Stromal cell of bone marrow (primary cell): ENCODE data around the gene NAGS.
"Not testable (repeated sequence)": the region's sequence is repeated elsewhere in the genome, so short reads cannot be mapped to it uniquely, and the experiment has no call there.

ENCODE experiments used
- DNase-seq: peaks from one replicate; pipeline ENCODE4 v3.0.0-alpha.2; 2012; ENCODE audit warnings: low read depth

The NAGS gene

DNA sequence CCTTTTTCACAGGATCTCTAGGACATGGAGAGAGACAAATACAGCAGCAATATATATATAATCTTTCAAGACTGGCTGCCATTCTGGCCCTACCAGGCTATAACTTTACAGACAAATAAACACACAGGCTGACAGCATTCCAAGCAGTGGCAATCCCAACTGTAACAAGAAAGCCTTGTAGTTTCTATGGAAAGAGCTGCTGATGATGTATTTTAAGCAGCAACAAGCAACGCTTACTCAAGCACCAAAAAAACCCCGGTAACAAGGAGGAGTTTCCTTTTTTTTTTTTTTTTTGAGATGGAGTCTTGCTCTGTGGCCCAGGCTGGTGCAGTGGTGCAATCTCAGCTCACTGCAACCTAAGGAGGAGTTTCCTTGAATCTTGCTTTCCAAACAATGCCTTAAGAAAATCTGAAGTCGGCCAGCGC is 38.9 kb downstream of the NAGS start:
- DNase-seq, result peak; percentile 65

DNA sequence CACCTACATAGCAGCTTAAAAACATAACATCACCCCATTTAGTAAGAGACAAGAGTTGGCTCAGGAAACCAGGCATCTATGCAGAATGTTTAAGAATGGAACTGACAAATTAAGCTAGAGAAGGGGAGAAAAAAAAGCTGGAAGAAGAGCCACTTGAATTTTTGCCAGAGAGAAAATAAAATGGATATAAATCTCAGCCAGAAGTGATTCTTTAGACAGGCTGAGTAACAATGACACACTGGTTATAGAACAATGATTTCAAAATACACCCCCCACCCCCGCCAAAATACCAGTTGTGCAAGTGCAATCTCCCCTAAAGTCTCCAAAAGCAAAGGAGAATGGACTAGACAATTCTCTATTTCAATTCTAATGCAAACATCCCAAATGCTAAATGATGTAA is 39.6 kb downstream of the NAGS start:
- DNase-seq, result peak; percentile 52

DNA sequence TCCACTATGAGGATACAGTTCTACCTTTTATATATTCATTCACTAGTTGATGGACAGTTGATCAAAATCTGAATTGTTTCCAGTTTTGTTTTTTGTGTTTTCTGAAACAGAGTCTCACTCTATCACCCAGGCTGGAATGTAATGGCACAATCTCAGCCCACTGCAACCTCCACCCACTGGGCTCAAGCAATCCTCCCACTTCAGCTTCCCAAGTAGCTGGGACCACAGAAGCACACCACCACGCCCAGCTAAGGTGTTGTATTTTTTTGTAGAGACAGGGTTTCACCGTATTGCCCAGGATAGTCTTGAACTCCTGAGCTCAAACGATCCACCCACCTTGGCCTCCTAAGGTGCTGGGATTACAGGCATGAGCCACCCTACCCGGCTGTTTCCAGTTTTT is 41.1 kb downstream of the NAGS start:
- no peak for DNase-seq

DNA sequence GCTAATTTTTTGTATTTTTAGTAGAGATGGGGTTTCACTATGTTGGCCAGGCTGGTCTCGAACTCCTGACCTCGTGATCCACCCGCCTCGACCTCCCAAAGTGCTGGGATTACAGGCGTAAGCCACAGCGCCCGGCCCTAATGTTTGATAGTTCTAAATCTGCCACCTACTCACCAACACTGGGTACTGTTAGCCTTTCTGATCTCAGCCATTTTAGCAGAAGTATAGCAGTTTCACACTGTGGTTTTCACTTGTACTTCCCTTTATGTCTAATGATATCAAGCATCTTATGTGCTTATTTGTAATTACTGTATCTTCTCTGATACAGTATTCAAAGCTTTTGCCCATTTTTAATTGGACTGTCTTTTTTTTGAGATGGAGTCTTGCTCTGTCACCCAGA is 42.5 kb downstream of the NAGS start:
- not testable (repeated sequence) for DNase-seq

DNA sequence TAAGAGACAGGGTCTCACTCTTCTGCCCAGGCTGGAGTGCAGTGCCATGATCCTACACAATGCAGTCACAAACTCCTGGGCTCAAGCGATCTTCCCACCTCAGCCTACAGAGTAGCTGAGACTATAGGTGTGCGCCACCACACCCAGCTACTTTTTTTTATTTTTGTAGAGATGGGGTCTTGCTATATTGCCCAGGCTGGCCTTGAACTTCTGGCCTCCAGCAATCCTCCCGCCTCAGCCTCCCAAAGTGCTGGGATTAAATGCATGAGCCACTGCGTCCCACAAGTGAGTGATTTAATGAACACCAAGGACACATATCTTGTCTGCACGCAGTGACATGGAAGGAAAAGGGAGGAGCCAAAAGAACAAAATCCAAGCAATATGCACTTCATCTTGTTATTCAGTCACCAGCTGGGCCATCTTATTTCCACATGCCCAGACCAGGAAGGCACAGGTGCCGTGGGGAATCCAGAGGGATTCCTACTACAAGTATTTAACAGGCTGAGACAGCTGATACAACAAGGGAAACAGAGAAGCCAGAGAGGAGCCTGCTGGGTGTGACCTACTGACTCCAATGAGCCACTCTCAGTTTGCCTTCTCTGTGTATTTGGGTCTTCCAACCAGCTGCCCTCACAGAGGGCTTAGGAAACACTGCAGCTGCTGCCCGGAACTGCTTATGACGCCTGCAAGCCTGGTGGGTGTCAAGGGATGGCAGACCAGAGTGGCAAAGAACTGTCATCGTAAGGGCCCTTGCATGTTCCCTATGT is 45.1 kb downstream of the NAGS start:
- DNase-seq, result no peak

DNA sequence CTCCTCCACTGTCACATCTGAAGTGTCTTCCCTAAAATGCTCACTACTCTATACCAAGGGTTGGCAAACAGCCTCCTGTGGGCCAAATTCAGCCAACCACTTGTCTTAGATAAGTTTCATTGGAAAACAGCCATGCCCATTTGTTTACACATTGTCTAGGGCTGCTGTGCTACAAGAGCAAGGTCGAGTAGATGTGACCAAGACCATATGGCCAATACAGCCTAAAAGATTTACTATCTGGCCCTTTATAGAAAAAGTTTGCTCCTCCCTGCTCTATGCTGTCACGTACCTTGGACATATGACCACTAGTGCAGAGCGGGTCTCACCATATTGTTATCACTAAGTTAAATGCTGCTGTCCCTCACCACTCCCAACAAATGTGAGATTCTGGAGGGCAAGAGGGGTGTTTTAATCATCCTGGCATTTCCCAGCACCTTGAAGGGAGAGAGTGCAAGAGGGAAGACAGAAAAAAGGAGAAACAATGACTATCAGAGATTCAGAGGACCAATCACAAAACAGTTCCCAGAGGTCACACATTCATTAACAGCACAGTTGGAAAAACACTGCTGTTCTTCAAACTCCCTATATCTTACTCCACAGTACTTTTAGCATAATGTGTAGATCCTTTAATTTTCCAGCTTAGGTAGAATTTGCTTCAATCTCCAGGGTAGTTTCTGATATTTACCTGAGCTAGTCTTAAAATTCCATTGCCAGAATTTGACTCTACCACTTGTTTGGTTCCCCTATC is 48.9 kb downstream of the NAGS start:
- no peak for DNase-seq
